GM23338 (cell line): ENCODE results near the gene PPP1R37. TPM values are rescaled to one million over a fixed set of nuclear protein-coding genes. Genes with fewer than 3 reads are reported as not detected.
A peak's percentile ranks its signal among the peaks of the same experiment; 100 is the strongest.

Source experiments
- ATAC-seq: fragments of 200-7000 bp; cut with Tn5 transposase; 3 replicates; pipeline ENCODE4 v1.9.1; 2020
- DNase-seq: peaks from one replicate; pipeline ENCODE4 v3.0.0-alpha.2; 2015; ENCODE audit warnings: low spot score
- H2AFZ ChIP-seq: fragments of 200-600 bp; sonication (generic); 2 replicates; pipeline ENCODE4 v1.8.0; 2016; ENCODE audit warnings: antibody characterized with exemption, mild to moderate bottlenecking, moderate library complexity
- H3F3A ChIP-seq: fragments of 200-600 bp; sonication (generic); replicated peaks from 2 replicates; pipeline ENCODE4 v1.8.0; 2017; ENCODE audit warnings: antibody characterized with exemption, mixed run types, low read depth
- H3K27ac ChIP-seq: fragments of 200-600 bp; sonication (generic); 2 replicates; pipeline ENCODE4 v1.6.1; 2016; ENCODE audit warnings: low read depth
- H3K27me3 ChIP-seq: fragments of 200-600 bp; sonication (generic); 2 replicates; pipeline ENCODE4 v1.8.0; 2016; ENCODE audit warnings: mild to moderate bottlenecking, mixed run types, moderate library complexity; ENCODE audit not compliant: insufficient read depth
- H3K36me3 ChIP-seq: fragments of 200-600 bp; sonication (generic); 2 replicates; pipeline ENCODE4 v1.8.0; 2016; ENCODE audit warnings: mild to moderate bottlenecking; ENCODE audit not compliant: insufficient read depth
- H3K4me1 ChIP-seq: fragments of 200-600 bp; sonication (generic); 2 replicates; pipeline ENCODE4 v1.8.0; 2016; ENCODE audit warnings: mild to moderate bottlenecking, moderate library complexity; ENCODE audit not compliant: insufficient read depth
- H3K4me2 ChIP-seq: fragments of 200-600 bp; sonication (generic); 2 replicates; pipeline ENCODE4 v1.7.1; 2017; ENCODE audit warnings: mixed run types
- H3K4me3 ChIP-seq: fragments of 200-600 bp; sonication (generic); 2 replicates; pipeline ENCODE4 v1.6.1; 2016; ENCODE audit warnings: mixed run types
- H3K79me2 ChIP-seq: fragments of 200-600 bp; sonication (generic); replicated peaks from 2 replicates; pipeline ENCODE4 v1.8.0; 2017; ENCODE audit warnings: mild to moderate bottlenecking; ENCODE audit not compliant: insufficient read depth
- H3K9me2 ChIP-seq: fragments of 200-600 bp; sonication (generic); 2 replicates; pipeline ENCODE4 v1.8.0; 2017; ENCODE audit not compliant: insufficient read depth
- H4K20me1 ChIP-seq: fragments of 200-600 bp; sonication (generic); replicated peaks from 2 replicates; pipeline ENCODE4 v1.8.0; 2017; ENCODE audit warnings: mild to moderate bottlenecking; ENCODE audit not compliant: insufficient read depth
- H3K27ac Mint-ChIP-seq: 2 replicates; pipeline ENCODE4 v1.8.0; 2020; ENCODE audit warnings: inconsistent platforms, mild to moderate bottlenecking, moderate library complexity, mixed read lengths
- H3K27me3 Mint-ChIP-seq: 3 replicates; pipeline ENCODE4 v1.8.0; 2022; ENCODE audit warnings: low read depth, mild to moderate bottlenecking, moderate library complexity, mixed read lengths, inconsistent platforms; ENCODE audit not compliant: insufficient read depth, poor library complexity
- H3K36me3 Mint-ChIP-seq: 3 replicates; pipeline ENCODE4 v1.8.0; 2021; ENCODE audit warnings: low read depth, mild to moderate bottlenecking, inconsistent platforms, moderate library complexity, mixed read lengths
- H3K4me1 Mint-ChIP-seq: 3 replicates; pipeline ENCODE4 v1.8.0; 2020; ENCODE audit warnings: mild to moderate bottlenecking, inconsistent platforms, mixed read lengths
- H3K4me3 Mint-ChIP-seq: 3 replicates; pipeline ENCODE4 v1.8.0; 2021; ENCODE audit warnings: moderate library complexity, mild to moderate bottlenecking, inconsistent platforms, mixed read lengths
- H3K9me3 Mint-ChIP-seq: 3 replicates; pipeline ENCODE4 v1.8.0; 2020; ENCODE audit warnings: moderate library complexity, mild to moderate bottlenecking, inconsistent platforms, mixed read lengths
- ETS1 ChIP-seq: IDR thresholded peaks from 2 replicates; pipeline ENCODE4 v1.6.1; 2016; ENCODE audit warnings: antibody characterized with exemption
- EZH2 ChIP-seq: fragments of 200-600 bp; sonication (generic); IDR thresholded peaks from one replicate; pipeline ENCODE4 v1.8.0; 2017; ENCODE audit warnings: antibody characterized with exemption, mild to moderate bottlenecking, low read depth; ENCODE audit not compliant: unreplicated experiment
- EZH2phosphoT487 ChIP-seq: fragments of 200-600 bp; sonication (generic); IDR thresholded peaks from one replicate; pipeline ENCODE4 v1.8.1; 2018; ENCODE audit warnings: antibody characterized with exemption; ENCODE audit not compliant: unreplicated experiment
- POLR2AphosphoS5 ChIP-seq: IDR thresholded peaks from 2 replicates; pipeline ENCODE4 v1.6.1; 2016; ENCODE audit warnings: antibody characterized with exemption, low read depth
- REST ChIP-seq: IDR thresholded peaks from one replicate; pipeline ENCODE4 v1.6.1; 2018; ENCODE audit warnings: antibody characterized with exemption; ENCODE audit not compliant: unreplicated experiment
- ZNF331 ChIP-seq: fragments of 250-450 bp; sonication (Bioruptor Pico); IDR thresholded peaks from 2 replicates; pipeline ENCODE4 v1.5.0; 2020; ENCODE audit warnings: low read depth, mild to moderate bottlenecking, moderate library complexity
- polyA plus RNA-seq: library from polyadenylated mRNA; unstranded; fragments of >200 nt; fragmentation: Nextera tagmentation; extraction: Ambion mirVana; gene quantifications from 2 replicates; pipeline ENCODE4 v1.2.1, GENCODE V29; 2016
- total RNA-seq: library from RNA; depleted of rRNA; stranded (reverse); fragments of >200 nt; shearing (Covaris generic); gene quantifications from 2 replicates; pipeline ENCODE4 v1.2.3, GENCODE V29; 2014

The PPP1R37 gene
- total and polyA plus RNA-seq, 2 experiments from 2014 or later = 6.9 to 47.2 TPM

- Histone ChIP-seq H3K4me1 (no peaks in the 10 kb centered on the region; the same call in 1 of the 2 replicates), H3K4me3 (peak overlapping the region; percentile 55), H3F3A (0 out of 2 replicates have a peak, but pooled peaks cover 6% of the 10 kb centered on the region), H3K79me2 (no peaks in the 10 kb centered on the region), H3K4me2 (peak overlapping the region; percentile 83), H4K20me1 (no peaks in the 10 kb centered on the region; the same call in 1 of the 2 replicates), H3K27me3 (peaks cover 46% of the 10 kb centered on the region), H2AFZ (peak overlapping the region; percentile 96), H3K36me3 (no peaks in the 10 kb centered on the region), H3K27ac (no peak overlapping the region), H3K9me2 (no peaks in the 10 kb centered on the region)
- no peak for ATAC-seq
- no peak overlapping the region for H3K27ac Mint-ChIP-seq
- peaks cover 59% of the 10 kb centered on the region for H3K27me3 Mint-ChIP-seq
- peaks cover 15% of the 10 kb centered on the region for H3K4me1 Mint-ChIP-seq
- TF ChIP-seq ZNF331 (CRISPR knock-in tag) = no peak
- no peak for TF ChIP-seq EZH2
- no peak for TF ChIP-seq EZH2phosphoT487
- TF ChIP-seq ETS1 = no peak
- TF ChIP-seq REST = no peak
- no peak for TF ChIP-seq POLR2AphosphoS5
- H3K4me3 Mint-ChIP-seq = peak overlapping the region; percentile 63
- peaks cover 1% of the 10 kb centered on the region; the same call in 1 of the 3 replicates for H3K36me3 Mint-ChIP-seq
- H3K9me3 Mint-ChIP-seq = peaks cover 10% of the 10 kb centered on the region; the same call in 2 of the 3 replicates
- no peak for DNase-seq
Observed at GRCh38 chr19:45154064-45154827, 61.3 kb downstream of the PPP1R37 start.

- Histone ChIP-seq H4K20me1 (no peaks in the 10 kb centered on the region; the same call in 1 of the 2 replicates), H3K79me2 (no peaks in the 10 kb centered on the region), H2AFZ (no peak overlapping the region), H3K4me2 (no peak overlapping the region), H3K27me3 (peaks cover 43% of the 10 kb centered on the region), H3K4me3 (no peak overlapping the region), H3K9me2 (no peaks in the 10 kb centered on the region), H3K27ac (no peak overlapping the region), H3K4me1 (no peaks in the 10 kb centered on the region; the same call in 1 of the 2 replicates), H3F3A (0 out of 2 replicates have a peak, but pooled peaks cover 6% of the 10 kb centered on the region), H3K36me3 (no peaks in the 10 kb centered on the region)
- Mint-ChIP-seq H3K36me3 (no peaks in the 10 kb centered on the region; the same call in 2 of the 3 replicates), H3K4me1 (peaks cover 19% of the 10 kb centered on the region), H3K27ac (no peak overlapping the region), H3K4me3 (no peak overlapping the region), H3K9me3 (peaks cover 10% of the 10 kb centered on the region; the same call in 2 of the 3 replicates), H3K27me3 (peaks cover 53% of the 10 kb centered on the region)
- TF ChIP-seq ETS1 = no peak
- no peak for TF ChIP-seq EZH2
- ATAC-seq (peak; percentile 3; the same call in 1 of the 3 replicates), DNase-seq (peak; percentile 54)
Observed at GRCh38 chr19:45156011-45156630, 63.1 kb downstream of the PPP1R37 start.
